Inferior parietal cortex (tissue), 1 donor: ENCODE data around the gene COL19A1.

ENCODE experiments used
- DNase-seq: peaks from one replicate; pipeline ENCODE4 v3.0.0-alpha.2; 2016; ENCODE audit errors: extremely low spot score

COL19A1 gene

GRCh38 chr6:70168681-70169377, 302.5 kb downstream of the COL19A1 start:
- no peak for DNase-seq

DNA sequence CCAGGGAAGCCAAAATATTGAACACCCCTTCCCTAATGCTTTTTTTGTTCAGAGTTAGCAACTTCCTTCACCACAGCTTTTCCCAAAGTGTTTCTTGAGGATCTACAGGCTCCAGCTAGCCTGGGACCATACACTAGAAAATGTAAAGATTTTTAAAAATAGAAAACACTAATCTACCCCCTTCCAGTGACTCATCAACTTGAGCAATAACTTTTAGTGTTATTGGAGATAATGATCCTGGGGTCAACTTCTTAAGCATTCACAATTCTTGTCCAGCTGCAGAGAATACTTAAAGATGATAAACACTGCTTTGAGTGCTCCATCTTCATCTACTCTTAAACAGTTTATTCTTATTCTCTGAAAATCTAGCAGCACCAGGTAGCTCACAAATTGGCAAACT, 304.9 kb downstream of the COL19A1 start:
- no peak for DNase-seq

DNA sequence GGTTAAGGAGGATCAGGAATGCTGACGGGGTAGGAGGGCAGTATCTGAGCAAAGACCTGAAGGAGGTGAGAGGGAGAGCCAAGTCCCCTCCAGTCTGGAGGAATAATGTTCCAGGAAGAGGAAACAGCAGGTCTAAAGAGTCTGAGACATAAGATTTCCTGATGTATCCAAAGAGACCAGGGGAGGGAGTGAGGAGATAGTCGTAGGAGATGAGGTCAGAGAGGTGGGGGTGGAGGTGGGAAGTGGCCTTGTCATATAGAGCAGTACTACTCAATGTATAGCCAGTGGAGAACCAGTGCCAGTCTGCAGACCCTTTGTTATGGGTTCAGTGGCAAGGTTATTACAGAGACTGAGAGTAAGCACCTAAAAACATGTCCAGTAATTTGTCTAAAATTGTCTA, 305.9 kb downstream of the COL19A1 start:
- no peak for DNase-seq

- DNase-seq: no peak
Measured at GRCh38 chr6:70175770-70176169, 309.4 kb downstream of the COL19A1 start.

DNA sequence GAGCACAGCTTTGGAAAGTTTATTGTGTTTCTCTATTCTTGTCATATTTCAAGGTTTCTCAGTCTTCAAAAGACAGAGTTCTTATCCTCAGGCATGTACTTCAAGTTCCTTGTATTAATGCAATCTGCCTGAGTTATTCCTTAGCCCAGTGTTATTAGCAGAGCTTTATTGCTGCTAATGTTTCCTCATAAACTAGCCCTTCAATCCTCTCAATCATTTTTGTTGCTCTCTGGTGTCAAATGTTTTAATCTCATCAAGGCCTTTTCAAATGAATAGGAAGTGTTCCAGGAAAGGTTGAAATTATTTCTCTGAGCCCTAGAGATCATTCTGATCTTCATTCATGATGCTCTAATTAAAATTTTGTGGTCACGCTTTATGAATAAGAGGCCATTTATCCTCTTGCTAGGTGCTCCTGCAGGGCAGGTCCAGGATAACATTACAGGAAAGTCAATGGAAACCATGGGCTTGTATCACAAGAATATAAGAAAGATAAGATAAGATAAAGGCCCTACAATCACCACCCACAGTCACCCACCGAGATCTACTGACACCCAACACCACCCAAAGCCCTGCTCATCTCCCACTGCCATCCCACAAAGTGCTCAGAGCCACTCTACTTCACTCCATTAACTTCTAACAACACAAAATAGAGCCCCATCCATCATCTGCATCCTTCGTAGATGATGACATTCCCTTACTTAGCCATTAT, 310.6 kb downstream of the COL19A1 start:
- no peak for DNase-seq

DNA sequence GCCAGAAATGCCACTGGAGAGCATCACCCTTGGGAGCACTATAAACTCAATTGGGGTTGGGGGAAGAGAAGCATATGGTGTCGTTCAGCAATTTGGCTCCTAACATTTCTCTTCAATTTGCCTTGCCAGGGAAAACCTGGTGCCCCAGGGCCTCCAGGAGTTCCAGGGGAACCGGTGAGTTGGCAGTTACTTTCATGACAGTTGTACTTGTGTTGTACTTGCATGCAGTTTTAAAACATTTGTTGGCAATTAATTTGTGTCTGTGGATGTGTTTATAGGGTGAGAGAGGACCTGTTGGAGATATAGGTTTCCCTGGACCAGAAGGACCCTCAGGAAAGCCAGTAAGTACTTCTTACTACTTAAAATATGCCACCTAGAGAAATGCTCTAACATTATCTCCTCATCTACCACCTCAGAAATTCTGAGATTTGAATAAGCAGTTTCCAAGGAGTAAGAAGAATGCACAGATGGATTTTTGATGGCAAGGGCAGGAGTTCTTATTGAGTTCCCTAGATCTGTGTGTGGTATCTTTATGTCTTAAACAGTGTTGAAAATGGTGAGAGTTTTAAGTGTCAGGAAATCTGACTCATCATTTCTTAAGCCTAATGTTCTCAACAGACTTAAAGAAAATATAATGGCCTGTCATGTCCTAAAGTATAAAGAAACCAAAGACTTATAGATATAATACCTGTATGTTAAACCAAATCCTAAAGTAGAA, 314.0 kb downstream of the COL19A1 start:
- no peak for DNase-seq

GRCh38 chr6:70180901-70181599, 314.7 kb downstream of the COL19A1 start:
- DNase-seq: no peak

DNA sequence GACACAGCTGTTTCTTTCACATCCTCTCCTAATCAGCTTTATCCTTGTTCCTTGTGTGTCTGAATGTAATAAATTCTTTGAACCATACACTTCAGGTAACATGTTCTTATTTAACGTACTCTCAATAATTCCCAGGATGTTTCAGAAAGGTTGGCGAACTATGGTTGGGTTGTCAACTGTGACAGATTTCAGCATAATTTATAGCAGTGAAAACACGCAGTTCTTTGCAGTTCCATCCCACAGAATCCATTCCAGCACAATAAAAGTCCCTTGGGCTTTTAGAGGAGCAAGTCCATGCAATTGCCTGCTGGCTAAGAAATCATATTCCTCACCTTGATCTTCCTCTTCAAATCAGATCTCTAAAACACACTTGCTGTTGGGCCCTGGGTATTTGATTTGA, 317.2 kb downstream of the COL19A1 start:
- DNase-seq: no peak

DNA sequence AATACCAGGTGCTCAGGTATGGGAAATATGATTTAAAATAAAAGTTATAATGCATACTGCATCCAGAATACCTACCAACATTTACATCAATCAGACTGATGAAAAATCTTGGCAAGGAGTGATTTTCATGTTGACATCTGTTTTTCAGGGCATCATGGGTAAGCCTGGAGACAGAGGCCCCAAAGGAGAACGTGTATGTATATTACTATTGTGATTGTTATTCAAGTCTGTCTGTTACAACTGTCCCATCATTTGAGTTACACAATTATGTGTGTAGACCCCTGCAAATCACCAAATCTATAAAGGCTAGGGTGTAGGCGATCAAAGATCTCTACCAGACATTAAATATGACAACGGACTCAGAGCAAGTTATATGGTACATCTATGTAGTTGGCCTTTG, 318.4 kb downstream of the COL19A1 start:
- no peak for DNase-seq

DNA sequence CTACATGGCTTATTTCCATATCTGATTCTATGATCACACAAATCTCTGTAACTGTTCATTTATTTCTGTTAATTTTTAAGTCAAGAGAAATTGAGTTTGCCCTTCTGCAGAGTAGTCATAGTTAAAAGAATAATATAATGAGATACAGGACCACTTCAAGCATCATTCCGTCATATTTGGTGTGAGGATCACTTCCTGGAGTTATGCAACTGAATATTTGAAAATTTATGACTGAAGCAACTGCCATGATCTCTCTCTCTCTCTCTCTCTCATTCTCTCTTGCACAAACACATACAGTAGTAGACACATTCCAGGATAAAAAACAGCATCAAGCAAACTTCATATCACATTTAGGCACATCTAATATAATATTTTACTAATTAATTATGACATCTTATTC, 320.1 kb downstream of the COL19A1 start:
- no peak for DNase-seq

- DNase-seq: no peak
Measured at GRCh38 chr6:70188202-70188601, 321.8 kb downstream of the COL19A1 start.

GRCh38 chr6:70194421-70194820, 328.1 kb downstream of the COL19A1 start:
- DNase-seq: no peak

DNA sequence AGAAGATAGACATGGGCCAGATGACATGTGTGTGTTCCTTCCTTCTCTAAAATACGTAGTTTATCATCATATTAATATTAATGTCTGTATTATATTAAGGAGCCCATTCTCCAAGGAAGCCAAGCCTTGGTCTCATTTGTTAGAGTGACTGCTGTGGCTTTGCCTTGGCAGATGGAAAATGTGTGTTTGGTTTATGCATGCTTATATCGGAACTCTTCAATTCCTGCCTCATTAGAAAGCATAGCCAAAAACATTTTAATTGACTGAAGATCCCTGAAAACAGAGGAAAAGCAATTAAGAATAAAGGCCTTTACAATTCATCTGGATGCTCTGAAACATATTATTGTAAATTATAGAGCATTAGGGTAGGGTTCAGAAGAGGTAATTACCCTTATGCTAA, 330.2 kb downstream of the COL19A1 start:
- no peak for DNase-seq

GRCh38 chr6:70198785-70199184, 332.4 kb downstream of the COL19A1 start:
- DNase-seq: no peak

DNA sequence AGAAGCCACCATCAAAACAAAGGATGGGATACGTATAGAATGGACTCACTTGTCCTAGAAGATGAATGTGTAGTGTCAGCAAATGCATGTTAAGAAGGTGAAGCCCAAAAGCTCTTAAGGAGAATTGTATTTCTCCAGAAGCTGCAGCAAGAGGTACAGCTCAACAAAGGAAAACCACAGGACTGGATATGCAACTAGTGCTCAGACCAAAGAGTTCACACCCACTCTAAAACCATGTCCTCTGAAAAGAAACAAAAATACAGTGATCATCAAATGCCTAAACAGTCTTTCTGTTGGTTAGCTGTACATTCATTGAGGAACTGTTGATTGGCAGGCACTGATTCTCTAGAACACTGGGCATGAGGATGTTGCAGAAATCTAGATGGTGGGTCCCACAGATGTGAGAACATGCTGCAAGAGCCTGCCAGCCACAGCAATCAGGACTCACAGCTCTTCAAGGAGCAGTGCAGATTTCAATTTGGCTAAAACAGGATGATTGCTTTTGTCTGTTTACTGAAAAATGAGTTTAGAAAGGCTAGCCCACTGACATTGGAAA, 342.0 kb downstream of the COL19A1 start:
- no peak for DNase-seq

DNA sequence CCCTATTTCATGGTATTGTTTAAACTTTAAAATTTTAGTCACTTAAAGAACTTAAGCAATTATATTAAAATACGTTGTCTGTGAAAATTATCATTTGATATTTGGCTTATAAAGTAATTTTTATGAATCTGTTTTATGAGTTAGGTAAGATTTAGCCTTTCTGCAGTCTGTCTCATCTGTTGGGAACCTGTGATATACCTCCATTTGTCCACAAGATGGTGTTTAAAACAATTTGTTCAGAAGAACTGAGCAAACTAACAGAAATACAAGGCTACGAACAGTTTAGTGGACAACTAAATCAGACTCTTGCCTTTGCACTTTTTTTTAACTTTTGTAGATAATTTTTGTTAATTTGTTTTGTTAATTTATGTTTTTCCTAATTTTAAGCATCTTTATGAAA, 344.1 kb downstream of the COL19A1 start:
- no peak for DNase-seq

- DNase-seq: no peak
Measured at GRCh38 chr6:70215460-70216108, 349.2 kb downstream of the COL19A1 start.

DNA sequence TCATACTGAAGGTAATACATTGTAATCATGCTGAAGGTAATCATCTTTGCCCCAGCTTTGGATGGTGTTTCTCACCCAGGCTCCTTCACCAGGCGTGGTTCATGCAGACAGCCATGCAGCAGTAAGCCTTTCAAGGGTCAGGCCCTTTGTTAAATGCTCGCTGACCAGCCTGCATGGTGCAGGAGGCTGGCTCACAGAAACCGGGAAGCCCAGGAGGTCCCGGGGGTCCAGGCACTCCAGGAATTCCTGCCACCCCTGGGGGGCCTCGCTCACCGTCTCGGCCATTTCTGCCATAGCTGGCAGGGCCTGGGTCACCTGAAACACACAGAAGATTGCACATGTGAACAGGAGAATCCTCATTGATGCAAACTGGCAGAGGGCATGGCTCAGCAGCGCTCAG, 350.4 kb downstream of the COL19A1 start:
- no peak for DNase-seq

DNA sequence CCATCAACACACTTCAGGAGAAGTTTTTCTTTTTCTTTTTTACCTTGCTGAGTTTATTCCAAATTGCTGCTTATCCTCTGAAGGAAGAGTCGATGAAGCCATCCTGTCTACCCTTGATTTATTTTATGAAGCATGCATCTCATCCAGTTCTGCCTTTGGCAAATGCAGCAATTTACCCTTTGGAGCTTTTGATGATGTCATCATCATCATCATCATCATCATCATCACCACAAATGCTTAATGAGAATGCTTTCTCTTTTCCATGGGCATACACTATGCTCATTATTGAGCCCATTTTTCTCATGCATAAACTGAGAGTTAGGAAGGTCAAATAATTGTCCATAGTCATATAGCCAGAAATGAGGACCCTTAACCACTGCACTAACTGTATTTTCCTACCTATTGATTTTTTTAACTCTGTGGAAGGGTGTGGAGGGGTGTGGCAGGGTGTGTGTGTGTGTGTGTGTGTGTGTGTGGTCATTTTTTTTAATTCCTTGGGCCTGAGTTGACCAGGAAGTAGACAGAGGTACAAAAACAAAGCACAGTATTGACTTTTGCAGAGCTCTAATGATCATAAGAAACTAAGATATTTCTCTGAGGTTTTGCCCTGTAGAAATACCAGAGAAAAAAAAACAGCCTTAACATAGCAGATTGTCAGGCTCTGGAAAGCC, 353.7 kb downstream of the COL19A1 start:
- no peak for DNase-seq

DNA sequence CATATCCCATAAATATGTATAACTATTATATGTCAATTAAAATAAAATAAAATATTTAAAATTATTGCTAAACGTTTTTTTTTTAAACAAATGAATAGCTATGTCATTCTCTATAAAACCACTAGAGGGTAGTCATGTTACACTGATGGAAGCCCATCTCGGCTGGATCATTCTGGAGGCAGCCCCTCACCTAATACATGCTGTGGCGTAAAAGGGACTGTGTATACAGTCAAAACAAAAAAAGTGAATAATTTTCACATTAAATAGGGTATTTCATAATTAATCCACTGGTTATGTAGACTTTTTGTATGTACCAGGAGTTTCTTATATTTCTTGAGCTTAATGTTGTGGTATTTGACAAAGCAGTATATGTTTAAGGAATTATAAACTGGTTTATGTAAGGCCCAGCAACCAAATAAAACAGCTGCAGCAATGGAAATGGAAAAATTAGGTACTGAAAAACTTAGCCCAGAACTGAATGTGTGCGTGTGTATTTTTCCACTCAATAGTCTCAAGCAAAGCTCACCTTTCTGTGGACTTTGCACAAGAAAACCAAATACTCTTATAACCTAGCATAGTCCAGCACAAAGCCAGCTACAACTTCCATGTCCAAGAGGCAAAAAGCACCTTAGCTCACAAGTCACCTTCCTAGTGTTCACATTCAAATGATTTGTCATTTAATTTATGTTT, 354.8 kb downstream of the COL19A1 start:
- DNase-seq: peak; percentile 50
